ENCODE results near the gene BAHCC1. TPM values are rescaled to one million over a fixed set of nuclear protein-coding genes. Genes with fewer than 3 reads are reported as not detected.

Gene BAHCC1
- total and polyA plus RNA-seq, 2 of the 4 experiments (the other 2 are of a cell fraction), result 0.36 to 7.8 TPM

- no peak for TF ChIP-seq RFX5 (IDR thresholded peaks at IDR 0.05; ENCODE audit: low read depth, low read length)
Observed at GRCh38 chr17:81390029-81390872, 5.0 kb upstream of the BAHCC1 start (continued).

- Histone ChIP-seq H3K23ac (ENCODE audit: low read depth, low read length) (no peak overlapping the region), H2BK5ac (ENCODE audit: low read depth, low read length, poor library complexity, severe bottlenecking) (no peak overlapping the region), H4K20me1 (ENCODE audit: insufficient read depth, low read length) (peaks cover 15% of the 10 kb centered on the region), H3K14ac (replicated peaks; ENCODE audit: low read depth, low read length) (no peak overlapping the region), H3K27ac (ENCODE audit: insufficient read depth, low read length) (no peak overlapping the region), H3K18ac (ENCODE audit: low read depth, low read length) (no peak overlapping the region), H3K4me3 (ENCODE audit: insufficient read depth, low read depth, low read length) (no peak overlapping the region), H2BK15ac (ENCODE audit: low read depth, low read length) (no peak overlapping the region), H3K4me2 (ENCODE audit: low read depth, low read length) (no peak overlapping the region), H3K36me3 (ENCODE audit: control insufficient read depth, insufficient read depth, low read length) (0 out of 2 replicates have a peak, but pooled peaks cover 1% of the 10 kb centered on the region), H3K56ac (ENCODE audit: extremely low read depth, insufficient read depth, low read length) (no peak overlapping the region), H3K27me3 (ENCODE audit: control insufficient read depth, insufficient read depth, low read length) (no peaks in the 10 kb centered on the region), H3K4me1 (ENCODE audit: control insufficient read depth, insufficient read depth, low read length) (peaks cover 24% of the 10 kb centered on the region), H4K8ac (ENCODE audit: low read depth in 2 of 2, low read length in 2 of 2) (no peak overlapping the region), H2BK20ac (ENCODE audit: low read depth, low read length) (no peak overlapping the region), H3K9me1 (ENCODE audit: insufficient read depth, low read length) (peaks cover 6% of the 10 kb centered on the region; the same call in 1 of the 2 replicates), H4K5ac (ENCODE audit: low read depth, low read length) (no peak overlapping the region), H3K9me3 (ENCODE audit: control insufficient read depth, insufficient read depth, low read length) (no peaks in the 10 kb centered on the region), H2BK120ac (ENCODE audit: low read depth, low read length) (no peak overlapping the region), H2AFZ (replicated peaks; ENCODE audit: low read length, poor library complexity) (no peak overlapping the region), H2AK9ac (replicated peaks; ENCODE audit: low read depth, low read length, poor library complexity) (no peak overlapping the region), H4K91ac (ENCODE audit: insufficient read depth, low read depth, low read length) (no peak overlapping the region), H3K79me1 (ENCODE audit: low read depth in 1 of 2, low read length in 2 of 2) (peaks cover 19 to 62% of the 10 kb centered on the region in 2 experiments), H3K9ac (ENCODE audit: low read depth, low read length) (no peak overlapping the region), H2AK5ac (ENCODE audit: low read depth, low read length) (no peak overlapping the region), H3K4ac (ENCODE audit: low read depth, low read length) (no peak overlapping the region)
- dilution Hi-C loops (cut with HindIII; ENCODE audit: low sequenced_read_pairs, unreplicated experiment), result no loop called here
- DNase-seq (no peak), ATAC-seq (ENCODE audit: low read depth) (no peak)
- intact Hi-C loops (cut with micrococcal nuclease), result no loop called here
- POLR2A ChIA-PET (ENCODE audit: unreplicated experiment), result no interaction called here
- TF ChIP-seq SMC3 (IDR thresholded peaks at IDR 0.05; ENCODE audit: low read depth, low read length), result no peak
- TF ChIP-seq CTCF (conservative IDR thresholded peaks at IDR 0.05; ENCODE audit: low read depth, low read length), result no peak
- BruUV-seq (replicated peaks), result no TSS peak
- in situ Hi-C loops (cut with MboI; ENCODE audit: low sequenced_read_pairs), result no loop called here
- CTCF ChIA-PET, result no interaction called here
- WGBS, 2 experiments (ENCODE audit: extremely low coverage in 2 of 2, insufficient read length in 1 of 2), result 83% methylated on average over 1 of the region's 13 CpGs; no CpG with 5 or more reads in 1 of the 2 experiments
Observed at GRCh38 chr17:81390873-81391255, 4.4 kb upstream of the BAHCC1 start.
